Smooth muscle cell of the brain vasculature (primary cell): ENCODE data around the gene FUS.
A peak's percentile ranks its signal among the peaks of the same experiment; 100 is the strongest.
"Not testable (repeated sequence)": the region's sequence is repeated elsewhere in the genome, so short reads cannot be mapped to it uniquely, and the experiment has no call there.

Source experiments
- DNase-seq: peaks from one replicate; pipeline ENCODE4 v3.0.0-alpha.2; 2012; ENCODE audit warnings: low read depth, low spot score

FUS gene

DNA sequence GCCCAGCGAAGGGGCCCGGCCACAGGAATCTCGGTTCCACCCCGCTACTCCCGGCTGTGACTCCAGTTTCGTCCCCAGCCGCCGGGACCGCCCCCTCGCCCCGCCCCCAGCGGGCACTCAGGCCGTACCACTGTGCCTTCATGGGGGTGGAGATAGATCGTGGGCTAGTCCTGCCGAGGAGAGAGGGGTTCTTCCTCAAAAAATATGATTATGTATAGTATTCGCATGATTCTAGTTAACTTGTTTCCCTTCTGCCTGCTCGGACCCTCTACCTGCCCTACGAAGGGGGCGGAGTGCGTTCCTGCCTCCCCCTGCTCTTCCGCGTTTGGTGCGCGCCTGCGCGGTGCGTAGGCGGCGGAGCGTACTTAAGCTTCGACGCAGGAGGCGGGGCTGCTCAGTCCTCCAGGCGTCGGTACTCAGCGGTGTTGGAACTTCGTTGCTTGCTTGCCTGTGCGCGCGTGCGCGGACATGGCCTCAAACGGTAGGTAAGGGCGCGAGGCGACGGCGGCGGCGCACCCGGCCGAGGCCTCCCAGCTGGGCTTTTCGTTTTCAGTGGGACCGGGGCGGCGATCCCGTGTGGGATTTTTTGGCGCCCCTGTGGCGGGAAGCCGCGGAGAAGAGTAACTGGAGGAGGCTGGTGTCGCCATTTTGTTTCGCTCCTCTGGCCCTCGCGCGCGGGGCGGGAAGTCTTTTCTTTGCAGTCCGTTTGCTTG, at the start of gene FUS:
Gene FUS, plus strand, starts transcription at position 393 of the 713 bp plus-strand sequence. Its CDS starts 76 bp downstream, at position 469.
- peak; percentile 83 for DNase-seq

DNA sequence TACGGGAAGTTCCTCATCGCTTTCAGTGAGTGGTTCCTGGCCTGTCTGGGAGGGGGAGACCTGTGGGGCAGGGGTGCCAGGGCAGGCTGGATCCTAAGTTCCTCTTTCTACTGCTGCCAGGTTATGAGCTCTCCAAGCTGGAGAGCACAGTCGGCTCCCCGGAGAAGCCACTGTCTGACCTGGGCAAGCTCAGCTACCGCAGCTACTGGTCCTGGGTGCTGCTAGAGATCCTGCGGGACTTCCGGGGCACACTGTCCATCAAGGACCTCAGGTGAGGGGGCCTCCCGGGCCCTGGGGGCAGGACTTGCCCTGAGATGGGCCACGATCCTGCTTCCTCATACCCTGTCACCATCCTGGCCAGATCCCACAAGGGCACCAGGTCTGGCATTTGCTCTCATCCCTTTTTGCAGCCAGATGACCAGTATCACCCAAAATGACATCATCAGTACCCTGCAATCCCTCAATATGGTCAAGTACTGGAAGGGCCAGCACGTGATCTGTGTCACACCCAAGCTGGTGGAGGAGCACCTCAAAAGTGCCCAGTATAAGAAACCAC, 49.5 kb upstream of the FUS start:
- DNase-seq: no peak

DNA sequence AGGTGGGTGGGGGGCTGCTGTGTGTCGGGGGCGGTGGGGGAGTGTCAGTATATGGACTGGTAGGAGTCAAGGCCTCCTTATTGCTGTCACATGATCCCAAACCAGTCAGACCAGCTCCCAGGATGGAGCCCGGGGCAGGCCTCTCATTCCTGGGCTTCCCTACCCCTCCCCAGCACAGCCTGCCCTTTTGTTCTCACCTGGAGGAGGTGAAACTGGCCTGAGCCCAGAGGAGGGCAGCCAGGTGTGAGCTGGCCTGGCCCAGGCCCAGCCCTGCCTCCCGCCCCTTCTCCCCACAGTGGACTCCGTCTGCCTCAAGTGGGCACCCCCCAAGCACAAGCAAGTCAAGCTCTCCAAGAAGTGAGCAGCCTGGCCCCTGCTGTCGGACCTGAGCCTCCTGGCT, 49.0 kb upstream of the FUS start:
- no peak for DNase-seq

DNA sequence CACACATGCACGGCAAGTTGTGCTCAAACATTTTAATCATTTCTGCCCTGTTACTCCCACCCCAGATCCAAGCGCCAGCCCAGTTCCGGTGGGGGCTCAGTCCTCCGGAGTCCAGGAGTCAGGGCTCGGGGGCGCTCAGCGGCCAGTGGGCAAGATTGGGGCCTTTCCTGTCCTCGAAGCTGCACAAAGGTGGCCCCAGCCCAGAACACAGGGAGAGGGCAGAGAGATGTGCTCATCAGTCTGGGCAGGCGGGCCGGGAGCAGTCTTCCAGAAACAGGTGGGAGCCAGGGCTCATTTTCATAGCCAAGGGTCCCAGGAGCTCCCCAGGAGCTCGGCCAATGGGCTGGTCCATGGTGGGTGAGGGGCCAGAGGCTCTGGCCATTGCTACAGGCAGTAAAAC, 48.5 kb upstream of the FUS start:
- DNase-seq: no peak

DNA sequence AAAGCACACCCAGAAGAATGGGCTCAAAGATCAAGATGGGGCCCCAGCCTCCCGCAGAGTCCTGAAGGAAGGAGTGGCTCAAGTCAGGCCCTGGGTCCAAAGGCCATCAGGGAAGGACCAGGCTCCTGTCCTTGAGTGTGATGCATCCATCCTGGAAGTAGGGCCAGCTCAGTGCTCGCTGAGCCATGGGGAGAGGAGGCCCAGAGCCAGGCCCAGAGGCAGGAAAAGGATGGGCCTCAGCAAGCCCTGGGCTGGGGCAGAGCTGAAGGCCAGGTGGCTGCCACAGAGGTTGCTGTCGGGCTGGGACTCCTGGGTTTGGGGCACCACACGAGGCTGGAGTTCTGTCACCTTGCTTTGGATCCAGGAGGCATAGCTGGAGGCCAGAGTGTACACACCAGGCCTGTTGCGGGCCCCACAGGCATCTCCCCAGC, 48.1 kb upstream of the FUS start:
- no peak for DNase-seq

DNA sequence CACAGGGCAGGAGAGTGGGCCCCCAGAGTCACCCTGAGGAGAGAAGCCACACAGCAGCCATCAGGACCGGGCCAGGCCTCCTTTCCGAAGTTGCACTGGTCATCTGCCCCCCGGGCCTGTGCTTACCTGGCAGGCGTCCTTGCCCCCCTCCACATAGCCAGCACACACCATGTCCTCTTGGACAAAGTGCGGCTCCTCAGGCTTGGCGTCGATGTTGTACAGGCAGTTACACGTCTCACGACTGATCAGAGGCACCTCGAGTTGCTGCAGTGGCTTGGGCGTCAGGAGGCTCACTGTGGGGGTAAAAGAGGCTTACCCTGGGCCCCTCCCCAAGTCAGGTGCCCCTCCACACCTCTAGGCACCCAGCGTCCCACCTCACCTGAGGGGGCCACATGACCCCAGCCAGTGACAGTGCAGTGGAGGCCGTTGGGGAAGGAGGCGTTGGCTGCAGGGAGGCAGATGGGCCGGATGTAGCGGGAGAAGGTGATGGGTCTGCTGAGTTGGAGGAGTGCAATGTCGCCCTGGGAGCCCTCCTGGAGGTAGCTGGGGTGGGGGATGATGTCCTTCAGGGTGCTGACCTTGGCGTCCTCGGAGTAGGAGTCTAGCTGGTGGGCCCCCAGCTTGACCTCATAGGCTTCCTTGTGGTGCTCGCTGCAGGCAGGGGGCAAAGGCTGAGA, 47.5 kb upstream of the FUS start:
- no peak for DNase-seq

DNA sequence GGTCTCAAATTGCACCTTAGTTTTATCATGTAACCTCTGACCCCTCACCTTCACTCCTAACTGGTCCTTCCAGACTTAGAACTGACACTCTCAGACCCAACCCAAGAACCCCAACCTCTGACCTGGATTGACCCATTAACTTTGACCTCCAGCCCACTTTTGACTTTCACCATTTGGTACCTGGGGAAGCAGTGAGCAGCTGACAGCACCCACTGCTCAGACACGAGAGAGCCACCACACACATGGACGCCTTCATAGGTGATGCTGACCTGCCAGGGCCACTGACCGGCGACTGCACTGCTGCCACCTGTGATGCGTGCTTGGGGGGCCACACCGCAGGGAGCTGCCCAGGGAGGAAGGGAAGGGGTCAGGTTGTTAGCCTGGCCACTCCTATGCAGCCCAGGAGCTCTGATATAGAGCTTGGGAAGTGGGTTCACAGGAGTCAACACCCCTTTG, 46.9 kb upstream of the FUS start:
- no peak for DNase-seq

DNA sequence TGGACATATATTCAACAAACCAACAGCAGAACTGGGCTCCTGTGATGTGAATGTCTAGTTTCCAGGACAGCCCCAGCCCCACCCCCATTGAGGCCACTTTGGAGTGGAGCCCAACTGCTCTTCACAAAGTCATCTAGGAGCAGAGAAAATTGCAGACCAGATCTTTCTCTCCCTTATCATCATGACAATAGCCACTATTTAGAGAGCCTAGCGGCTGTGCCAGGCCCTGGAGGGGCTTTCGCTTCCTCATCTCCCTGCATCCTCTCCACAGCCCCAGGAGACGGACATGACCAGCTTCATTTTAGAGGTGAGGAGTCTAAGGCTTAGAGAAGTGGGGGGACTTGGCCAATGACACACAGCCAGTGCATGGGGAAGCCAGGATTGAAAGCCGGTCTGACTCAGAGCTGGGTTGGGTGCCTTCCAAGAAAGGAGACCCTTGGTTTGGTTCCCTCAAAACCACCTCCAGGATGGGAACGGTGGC, 45.8 kb upstream of the FUS start:
- no peak for DNase-seq

DNA sequence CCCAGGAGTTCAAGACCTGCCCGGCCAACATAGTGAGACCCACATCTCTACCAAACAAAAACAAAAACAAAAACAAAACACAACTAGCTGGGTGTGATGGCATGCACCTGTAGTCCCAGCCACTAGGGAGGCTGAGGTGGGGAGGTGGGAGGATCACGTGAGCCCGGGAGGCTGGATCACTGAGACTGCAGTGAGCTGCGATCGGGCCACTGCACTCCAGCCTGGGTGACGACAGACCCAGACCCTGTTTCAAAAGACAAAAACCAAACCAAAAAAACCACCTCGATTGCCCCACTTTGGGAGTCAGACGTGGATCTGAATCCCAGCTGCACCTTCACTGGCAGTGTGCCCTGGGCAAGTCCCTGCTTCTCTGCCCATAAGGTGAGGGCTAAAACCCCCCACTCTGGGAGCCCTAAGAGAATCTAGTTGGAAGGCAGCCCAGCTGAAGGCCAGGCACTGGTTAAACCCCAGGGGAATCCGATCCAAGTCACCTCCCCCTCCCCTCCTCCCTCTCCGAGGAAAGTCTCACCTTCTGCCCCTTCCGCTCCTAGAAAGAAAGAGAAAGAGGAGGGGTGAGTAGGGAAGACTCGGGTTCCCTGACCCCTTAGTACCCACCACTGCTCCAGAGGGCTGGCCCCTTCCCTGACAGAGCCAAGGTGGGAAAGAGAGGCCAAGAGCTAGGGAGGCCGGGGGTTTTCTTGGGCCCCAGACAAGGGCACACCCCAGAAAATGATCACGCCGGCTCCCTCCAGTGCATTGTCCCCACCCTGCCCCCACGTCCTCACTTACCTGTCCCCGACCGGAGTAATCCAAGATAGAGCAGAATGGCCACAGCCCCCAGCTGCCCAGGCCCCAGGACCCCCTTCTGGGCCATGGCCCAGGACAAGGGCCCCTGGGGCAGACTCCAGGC, 45.1 kb upstream of the FUS start:
- DNase-seq: no peak

DNA sequence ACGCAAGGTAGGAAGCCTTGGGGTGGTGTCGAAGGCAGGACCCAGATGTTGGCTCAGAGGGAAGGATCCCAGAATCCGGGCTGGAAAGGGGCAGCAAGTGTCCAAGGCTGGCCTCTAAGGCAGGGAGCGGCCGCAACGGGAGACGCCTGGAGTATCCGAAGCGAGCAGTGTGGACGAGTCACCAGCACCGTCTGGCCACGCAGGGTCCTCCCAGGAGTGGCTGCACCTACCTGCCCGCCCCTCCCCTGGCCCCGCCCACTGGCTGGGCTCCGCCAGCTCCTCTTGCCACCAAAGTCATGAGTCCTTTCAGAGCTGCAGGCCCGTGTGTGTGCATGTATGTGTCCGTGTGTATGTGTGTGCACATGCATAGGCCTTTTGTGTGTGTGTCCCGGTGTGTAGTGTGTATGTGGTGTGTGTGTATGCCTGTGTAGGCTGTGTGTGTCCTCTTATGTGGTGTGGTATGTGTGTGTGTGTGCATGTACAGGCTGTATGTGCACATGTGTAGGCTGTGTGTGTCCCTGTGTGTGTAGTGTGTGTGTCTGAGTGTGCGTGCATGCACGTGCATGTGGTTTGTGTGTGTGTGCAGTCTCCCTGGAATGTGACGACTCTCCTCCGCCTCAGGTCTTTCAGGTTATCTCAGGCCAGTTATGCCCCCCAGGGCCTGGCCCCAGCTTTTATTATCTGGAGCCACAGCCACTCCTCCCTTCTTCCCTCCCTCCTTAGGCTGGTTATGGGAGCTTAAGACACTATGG, 44.2 kb upstream of the FUS start, which contains the start of gene PRSS8:
Gene PRSS8, minus strand, starts transcription at position 193 of the 752 bp plus-strand sequence. CDS start 229 bp downstream, outside the sequence.
- no peak for DNase-seq

DNA sequence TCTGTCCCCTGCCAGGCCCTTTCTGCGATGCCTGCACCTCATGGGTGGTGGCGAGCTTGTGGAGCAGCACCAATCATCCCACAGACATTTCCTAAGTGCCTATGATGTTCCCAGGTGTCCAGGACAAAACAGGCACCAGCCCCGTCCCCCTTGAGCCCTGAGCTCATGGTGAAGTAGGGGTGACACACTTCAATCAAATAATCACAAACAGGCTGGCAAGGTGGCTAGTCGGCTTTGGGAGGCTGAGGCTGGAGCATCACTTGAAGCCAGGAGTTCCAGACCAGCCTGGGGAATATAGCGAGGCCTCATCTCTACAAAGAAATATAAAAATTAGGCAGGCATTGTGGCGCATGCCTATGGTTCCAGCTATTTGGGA, 43.7 kb upstream of the FUS start:
- DNase-seq: no peak

DNA sequence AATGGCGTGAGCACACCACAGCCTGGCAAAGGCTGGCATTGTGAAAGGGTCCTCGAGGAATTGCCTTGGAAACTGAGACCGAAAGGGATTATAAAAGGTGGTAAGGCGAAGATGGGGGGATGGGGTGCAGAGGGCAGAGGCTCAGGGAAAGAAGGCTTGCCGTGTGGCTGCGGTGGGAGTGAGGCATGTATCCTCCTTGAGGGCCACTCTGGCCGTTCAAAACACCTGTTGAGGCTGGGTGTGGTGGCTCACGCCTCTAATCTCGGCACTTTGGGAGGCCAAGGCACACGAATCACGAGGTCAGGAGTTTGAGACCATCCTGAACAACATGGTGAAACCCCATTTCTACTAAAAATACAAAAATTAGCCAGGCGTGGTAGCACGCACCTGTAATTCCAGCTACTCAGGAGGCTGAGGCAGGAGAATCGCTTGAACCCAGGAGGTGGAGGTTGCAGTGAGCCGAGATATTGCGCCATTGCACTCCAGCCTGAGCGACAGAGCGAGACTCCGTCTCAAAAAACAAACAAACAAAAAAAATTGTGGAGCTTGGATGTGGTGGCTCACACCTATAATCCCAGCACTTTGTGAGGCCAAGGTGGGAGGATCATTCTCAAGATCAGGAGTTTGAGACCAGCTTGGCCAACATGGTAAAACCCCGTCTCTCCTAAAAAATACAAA, 43.0 kb upstream of the FUS start:
- not testable (repeated sequence) for DNase-seq

DNA sequence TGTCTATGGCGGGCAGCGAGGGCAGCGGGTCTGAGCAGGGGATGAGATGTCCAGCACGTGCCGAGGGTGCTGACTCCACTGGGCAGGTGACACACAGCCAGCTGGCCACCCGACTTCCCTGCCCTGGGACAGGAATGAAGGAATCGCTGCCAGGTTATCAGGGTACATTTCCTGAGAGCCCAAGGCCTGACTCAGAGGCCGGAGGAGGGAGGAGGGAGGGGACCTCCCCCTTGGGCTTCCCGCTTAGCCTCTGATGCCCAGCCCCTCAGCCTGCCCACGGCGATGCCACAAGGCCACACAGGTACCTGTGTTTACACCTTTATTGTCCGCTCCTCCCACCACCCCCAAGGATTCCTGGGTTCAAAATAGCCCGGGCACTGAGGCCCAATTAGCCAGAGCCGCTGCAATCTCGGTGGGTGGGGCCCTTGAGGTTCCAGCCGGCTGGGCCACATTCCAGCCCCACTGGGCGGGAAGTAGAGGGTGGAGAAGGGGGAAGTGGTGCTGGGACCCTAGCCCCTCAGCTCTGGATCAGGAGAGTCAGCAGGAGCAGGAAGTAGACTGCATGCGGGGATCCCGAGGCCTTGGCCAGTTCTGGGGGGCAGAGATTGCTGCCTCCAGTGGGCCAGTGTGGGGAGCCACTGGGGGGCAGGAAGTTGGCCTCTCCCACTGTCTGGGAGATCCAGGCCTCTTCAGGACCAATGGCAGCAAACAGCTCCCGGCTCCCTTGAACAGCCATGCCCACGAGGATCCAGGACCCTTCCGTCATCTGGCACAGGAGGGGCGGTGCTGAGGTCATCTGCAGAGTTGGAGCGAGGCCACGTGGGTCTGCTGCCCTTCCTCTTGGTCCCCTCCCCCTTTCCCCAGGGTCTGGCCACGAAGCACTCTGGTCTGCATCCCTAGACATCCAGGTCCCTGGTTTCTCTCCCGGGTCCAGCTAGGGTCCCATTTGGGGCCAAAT, 41.0 kb upstream of the FUS start:
- DNase-seq: no peak

DNA sequence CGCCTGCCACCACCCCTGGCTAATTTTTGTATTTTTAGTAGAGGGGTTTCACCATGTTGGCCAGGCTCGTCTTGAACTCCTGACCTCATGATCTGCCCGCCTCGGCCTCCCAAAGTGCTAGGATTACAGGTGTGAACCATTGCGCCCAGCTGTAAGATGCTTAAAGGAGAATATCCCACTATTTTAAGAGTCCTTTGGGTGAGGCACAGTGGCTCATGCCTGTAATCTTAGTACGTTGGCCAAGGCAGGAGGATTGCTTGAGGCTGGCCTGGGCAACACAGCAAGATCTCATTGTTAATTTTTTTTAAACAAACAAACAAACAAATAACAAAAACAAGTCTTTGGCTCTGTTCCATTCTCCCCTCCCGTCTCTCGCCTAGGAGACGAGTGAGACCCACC, 38.9 kb upstream of the FUS start:
- DNase-seq: not testable (repeated sequence)

DNA sequence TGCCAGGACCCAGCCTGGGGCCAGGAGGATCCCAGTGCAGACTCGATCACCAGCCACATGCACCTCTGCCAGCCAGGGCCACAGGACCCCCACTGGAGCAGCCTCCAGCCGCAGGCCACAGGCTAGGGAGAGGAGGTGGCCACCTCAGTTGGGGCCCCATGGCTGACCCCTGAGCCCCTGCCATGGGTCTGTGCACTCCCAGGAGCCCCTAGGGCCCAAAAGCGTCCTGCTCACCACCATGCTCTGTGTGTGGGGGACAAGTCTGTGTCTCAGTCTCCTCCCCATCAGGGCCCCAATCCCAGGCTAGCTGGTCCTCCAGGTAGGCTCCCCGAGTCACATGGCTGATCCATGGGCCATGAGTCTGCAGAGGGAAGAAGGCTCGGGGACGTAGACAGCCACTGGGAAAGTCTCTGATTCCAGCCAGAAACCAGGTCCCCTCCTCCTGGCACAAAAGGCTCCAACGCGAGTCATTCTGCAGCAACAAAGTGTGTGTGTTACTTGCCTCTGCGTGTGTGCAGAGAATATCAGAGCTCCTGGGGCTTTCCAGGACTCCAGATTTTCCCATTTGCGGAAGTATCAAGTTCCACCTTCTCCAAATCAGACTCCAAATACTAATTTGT, 38.3 kb upstream of the FUS start:
- no peak for DNase-seq

DNA sequence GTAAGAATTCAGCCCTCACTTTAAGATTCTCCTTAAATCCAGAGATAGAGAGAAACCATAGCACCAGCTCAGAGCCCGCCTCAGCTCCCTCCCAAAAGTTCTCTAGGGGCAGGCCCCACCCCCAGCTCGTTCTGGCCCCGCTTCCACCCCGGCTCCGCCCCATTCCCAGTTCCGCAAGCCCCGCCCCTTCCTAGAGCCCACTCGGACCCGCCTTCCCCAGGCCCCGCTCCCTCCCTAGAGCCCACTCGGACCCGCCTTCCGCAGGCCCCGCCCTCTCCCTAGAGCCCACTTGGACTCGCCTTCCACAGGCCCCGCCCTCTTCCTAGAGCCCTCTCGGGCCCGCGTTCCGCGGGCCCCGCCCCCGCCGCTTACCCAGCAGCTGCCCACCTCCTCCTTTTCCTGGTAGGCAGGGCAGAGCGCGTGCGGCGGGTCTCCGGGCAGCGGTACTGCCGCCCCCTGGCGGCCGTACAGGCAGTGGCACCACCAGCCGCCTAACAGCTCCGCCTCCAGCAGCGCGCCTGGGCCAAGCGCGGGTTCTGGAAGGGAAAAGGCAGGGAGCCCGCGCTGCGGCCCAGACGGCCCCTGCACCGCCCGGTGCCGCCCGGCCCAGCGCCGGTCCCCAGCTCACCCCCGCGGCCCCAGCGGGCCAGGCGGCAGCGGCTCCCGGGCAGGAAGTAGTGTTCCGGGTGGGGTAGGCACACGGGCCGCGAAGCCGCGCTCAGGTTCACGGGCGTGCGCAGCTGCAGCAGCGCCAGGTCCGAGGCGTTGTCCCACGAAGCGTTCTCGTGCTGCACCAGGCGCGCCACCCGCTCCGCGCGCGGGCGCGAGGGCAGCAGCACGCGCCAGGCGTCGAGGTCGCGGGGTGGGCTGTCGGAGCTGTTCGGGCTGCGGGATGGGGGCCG, 37.6 kb upstream of the FUS start:
- peak; percentile 97 for DNase-seq

DNA sequence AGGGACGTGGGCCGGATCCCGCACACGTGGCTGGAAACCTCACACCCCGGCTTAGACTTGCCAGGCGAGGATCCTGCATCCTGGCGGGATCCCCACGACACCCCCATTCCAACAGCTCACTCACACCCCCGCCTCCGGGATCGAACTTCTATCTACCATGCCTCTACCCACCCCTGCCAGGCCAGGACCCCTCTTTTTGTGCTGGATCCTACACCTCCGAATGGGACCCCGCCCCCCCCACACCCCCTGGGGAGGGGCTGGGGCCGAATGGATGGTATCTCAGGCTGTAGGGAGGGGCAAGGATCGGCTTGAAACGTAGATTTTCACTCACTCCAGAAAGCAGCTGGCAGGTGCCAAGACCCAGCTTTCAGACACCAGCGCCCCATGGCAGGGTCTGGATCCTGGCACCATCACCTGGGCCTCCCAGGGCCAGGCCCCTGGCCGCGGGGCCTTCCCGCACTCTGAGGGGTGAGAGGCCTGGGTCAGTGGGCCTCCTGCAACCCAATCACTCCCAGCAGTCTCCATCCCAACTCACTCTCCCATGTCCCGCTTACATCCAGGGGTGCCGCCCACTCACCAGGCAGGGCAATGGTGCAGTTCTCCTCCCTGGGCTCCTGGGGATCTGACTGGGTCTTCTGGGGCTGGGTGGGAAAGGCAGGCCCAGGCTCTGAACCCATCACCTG, 36.8 kb upstream of the FUS start:
- DNase-seq: no peak
